Measurements from ENCODE around the gene KIAA0753.

- TF ChIP-seq CTCF (IDR thresholded peaks at IDR 0.05; ENCODE audit: low read depth, low read length, poor library complexity, severe bottlenecking) = no peak
- no peak for TF ChIP-seq EZH2phosphoT487 (IDR thresholded peaks at IDR 0.05; ENCODE audit: borderline replicate concordance, low read length)
Measured at GRCh38 chr17:6587310-6587709, 53.2 kb downstream of the KIAA0753 start.
